Measurements from ENCODE around the gene AQP3.
"Not testable (repeated sequence)": the region's sequence is repeated elsewhere in the genome, so short reads cannot be mapped to it uniquely, and the experiment has no call there.

AQP3 gene

DNA sequence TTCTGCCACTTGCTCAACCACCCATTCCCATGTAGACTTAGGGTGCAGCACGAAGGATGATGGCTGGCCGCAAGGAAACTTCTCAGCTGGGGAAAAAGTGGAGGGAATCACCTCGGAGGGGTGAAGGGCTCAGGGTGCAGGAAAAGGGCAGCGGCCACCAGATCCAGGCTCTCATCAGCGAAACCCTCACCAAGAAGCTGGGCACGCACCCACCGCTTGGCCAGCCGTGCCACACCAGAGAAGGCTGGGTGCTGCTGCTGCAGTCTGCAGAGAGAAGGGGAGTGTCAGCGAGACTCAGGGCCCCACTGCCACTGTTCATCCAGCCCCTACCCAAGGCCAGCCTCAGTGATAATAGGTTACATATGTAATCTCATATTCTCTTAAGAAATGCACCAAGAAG lies 17.7 kb upstream of the AQP3 start:
- DNase-seq (ENCODE audit: low spot score), result no peak

DNA sequence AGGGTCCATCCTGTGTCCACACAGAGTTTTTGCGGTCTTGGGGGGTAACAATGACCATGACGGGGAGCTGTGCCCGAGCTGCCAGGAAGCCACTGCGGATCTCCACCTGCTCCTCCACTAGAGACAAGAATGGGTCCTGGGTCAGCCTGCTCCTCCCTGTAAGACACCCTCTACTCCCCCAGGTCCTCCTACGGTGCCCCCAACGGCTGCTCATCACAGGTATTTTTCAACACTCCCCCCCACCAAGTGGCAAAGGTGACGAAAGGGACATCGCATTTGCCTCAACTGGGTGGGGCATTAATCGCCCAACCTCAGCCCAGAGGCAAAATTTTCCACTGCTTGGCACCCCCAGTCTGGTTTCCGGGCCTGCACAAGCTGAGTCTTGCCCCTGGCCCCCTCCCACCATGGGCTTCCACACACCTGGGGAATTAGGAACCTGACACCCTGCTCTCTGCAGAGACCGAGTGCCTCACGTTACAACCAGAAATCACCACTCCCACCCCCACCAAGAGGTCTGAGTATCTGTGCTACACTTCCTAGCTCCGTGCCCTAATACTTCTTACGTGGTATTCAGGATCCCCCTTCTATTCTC lies 16.7 kb upstream of the AQP3 start:
- DNase-seq (ENCODE audit: low spot score), result no peak

GRCh38 chr9:33463151-33463550 lies 15.8 kb upstream of the AQP3 start:
- no peak for DNase-seq (ENCODE audit: low spot score)

DNA sequence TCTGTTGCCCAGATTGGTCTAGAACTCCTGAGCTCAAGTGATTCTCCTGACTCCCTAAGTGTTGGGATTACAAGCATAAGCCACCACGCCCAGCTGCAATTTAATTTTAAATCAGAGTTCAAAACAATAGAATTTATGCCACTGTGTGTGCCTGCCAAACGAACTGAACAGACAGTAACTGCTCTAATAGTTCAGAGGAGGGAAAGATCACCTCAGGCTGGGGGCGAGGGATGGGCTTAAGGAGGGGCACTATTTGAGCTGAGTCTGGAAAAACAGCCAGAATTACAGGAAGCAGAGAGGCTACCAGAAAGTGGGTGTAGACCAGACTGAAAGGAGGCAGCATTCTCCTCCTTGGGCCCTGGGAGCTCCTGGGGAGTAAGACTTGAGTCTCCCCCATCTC lies 14.1 kb upstream of the AQP3 start:
- DNase-seq (ENCODE audit: low spot score), result no peak

DNA sequence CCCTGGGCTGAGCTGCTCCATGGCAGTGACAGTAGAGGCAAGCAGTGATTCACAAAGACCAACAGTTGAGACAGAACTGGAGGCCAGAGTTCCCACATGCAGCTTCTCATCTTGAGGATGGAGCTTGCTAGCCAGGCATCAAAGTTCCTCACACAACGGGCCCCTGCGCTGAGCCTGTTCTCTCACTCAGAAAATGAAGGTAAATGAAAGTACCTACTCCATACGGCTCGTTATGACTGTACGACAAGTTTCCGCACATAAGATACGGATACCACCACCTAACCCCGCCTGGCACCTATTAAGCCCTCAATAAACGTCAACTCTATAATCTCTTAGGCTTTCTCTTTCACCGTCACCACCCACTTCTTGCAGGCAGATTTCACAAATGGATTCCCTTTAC lies 13.5 kb upstream of the AQP3 start:
- DNase-seq (ENCODE audit: low spot score), result no peak

- no peak for DNase-seq (ENCODE audit: low spot score)
These were observed 11.7 kb upstream of the AQP3 start for GRCh38 chr9:33459115-33459514.

DNA sequence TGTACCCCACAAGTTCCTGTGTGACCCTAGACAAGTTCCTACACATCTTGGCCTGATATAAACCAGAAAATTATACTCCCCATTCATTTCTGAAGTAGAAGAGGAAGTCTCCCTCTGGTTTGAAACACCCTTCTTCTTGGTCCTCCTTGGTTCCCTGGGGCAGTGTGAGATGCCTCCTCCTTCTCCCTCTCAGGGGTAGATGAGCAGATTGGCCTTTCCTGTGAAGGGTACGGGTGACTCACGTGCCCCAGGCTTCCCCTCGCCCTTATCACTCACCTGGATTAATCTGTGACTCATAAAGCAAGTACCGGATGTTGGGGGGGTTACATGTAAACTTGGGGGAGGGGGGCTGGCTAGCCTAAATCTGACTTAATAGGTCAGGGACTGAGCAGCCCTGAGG lies 11.1 kb upstream of the AQP3 start:
- DNase-seq (ENCODE audit: low spot score), result no peak

DNA sequence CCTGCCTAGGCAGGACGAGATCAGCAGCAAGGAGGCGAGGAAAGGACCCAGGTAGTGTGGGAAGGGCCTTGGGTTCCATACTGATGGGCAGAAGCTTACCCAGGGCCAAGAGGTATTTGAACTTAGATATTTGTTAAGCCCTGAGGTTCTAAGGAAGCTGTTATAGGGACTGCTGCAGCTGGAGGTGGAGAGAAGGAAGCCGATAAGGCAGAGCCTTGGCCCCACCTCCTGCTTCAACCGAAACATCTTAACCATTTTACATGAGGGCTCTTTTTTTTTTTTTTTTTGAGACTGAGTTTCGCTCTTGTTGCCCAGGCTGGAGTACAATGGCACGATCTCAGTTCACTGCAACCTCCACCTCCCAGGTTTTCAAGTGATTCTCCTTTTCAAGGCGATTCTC lies 8.6 kb upstream of the AQP3 start:
- no peak for DNase-seq (ENCODE audit: low spot score)

- DNase-seq (ENCODE audit: low spot score), result not testable (repeated sequence)
These were observed 8.1 kb upstream of the AQP3 start for GRCh38 chr9:33455456-33455855.

GRCh38 chr9:33454661-33455026 lies 7.3 kb upstream of the AQP3 start:
- DNase-seq (ENCODE audit: low spot score), result peak; percentile 96

DNA sequence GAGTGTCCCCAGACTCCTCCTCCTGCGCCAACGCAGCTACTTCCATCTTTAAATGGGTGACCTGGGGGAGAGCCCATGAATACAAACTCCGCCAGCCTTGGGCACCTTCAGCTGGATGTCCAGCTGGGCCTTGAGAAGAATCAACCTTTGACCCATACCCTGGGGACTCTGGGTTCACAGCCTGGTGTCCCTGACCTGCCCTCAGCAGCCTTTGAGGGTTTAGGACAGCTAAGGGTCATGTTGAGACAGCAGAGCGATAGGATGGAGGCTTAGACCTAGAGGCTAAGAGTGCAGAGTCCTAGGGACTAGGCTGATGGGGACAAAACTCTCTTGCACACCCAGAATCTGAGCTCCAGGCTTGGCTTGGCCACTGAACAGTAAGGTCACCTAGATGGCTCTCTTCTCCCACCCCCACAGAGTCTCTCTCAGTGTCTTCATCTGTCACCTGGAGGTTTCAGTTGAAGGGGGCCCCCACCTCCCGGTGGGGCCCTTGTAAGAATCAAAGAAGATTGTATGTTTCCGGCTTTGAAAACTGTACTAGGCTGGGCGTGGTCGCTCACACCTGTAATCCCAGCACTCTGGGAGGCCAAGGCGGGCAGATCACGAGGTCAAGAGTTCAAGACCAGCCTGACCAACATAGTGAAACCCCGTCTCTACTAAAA lies 6.7 kb upstream of the AQP3 start:
- no peak for DNase-seq (ENCODE audit: low spot score)

DNA sequence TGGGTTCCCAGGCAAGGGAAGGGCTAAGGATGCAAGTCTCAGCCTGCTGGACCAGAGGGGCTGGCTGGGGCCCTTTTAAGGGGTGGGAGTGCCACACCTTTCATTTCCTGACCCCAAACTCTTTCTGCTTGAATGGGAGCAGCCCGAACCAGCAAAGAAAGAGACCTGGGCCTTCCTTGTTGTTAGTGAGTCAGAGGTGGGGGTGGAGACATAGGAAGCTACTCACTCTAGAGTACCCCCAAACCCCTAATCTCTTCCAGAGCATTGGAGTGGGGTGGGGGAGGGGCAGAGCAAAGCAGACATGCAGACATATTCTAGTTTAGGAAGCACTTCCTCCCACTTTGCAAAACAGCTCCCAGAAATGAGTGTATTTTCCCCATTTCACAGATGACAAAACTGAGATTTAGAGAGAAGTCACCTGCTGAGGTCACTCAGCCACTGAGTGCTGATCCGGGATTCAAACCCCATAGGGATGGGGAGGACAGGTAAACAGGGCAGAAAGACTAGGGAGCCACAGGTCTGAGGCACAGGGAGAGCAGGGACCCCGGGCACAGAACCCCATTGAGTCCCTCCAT lies 6.0 kb upstream of the AQP3 start:
- DNase-seq (ENCODE audit: low spot score), result no peak

DNA sequence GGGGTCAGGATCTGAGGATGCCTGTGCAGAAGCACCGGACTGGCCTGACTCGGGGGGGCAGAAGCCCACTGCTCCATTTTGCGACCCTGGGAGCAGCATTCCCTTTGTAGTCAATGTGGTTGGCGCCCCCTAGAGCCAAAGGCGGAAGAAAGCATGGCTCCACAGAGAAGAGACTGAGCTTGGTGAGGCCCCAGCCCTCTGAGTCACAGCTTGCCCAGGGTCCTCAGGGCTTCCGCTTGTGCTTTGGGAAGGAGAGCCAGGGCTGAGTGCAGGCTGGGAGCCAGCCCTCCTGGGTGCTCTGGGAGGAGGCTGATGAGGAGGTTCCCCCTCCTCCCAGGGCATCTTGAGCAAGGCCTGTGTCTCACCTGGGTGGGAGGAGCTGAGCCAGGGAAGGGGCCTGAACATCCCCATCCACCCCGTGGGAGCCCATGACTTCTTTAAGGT lies 5.5 kb upstream of the AQP3 start:
- peak; percentile 78 for DNase-seq (ENCODE audit: low spot score)

DNA sequence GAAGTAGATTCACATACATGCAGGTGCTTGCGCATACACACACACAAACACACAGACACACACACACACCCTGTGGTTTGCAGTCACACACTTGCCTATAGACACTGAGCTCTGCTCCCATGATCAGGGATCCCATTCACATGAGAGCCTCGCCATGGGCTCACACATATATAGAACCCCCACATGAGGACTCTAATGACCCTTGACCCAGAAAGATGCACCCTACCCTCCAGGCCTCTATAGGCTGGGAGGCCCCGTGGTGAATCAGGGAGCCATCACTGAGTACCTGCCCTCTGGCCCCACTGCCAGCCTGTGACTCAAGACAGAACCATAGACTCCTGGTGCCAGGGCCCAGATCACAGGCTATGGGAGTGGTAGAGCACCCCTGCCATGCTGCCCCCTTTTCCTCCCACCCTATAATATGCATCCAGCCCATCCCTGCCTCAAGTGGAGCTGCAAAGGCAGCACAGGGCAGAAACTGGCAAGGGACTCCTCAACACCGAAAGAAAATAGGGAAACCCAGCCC lies 3.3 kb upstream of the AQP3 start:
- no peak for DNase-seq (ENCODE audit: low spot score)

- no peak for DNase-seq (ENCODE audit: low spot score)
These were observed 2.3 kb upstream of the AQP3 start for GRCh38 chr9:33449715-33450114.

DNA sequence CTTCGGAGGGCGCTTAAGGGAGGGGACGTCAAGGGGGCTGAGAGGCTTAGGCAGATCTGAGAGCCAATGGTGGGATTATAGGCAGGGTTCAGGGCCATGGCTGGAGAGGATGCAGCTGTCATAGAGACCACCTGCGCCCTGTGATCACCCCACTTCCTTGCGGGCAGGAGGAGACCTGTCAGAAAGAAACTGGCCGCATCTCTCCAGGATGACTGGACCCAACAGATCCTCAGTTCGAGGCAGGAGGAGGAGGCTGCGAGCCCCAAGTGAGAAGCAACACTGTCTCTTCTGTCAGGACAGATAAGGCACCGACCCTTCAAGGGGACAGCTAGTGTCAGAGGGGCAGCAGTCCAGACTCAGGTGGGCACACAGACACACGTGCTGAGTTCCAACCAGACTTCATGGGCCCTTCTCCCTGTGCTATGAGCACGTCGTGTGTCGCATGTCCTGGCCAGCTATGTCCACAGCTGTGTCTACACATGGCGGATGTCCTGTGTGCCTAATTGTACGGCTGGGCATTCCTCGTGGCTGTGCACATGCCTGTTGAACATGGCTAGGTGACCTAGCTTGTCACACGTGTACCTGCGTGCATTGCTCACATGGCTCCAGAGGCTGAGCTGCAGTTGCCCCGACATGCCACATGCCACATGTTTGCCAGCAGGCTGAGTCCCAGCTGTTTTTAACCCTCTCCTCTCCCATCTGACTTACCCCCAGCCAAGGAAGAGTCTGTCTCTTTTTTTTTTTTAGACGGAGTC lies 583 bp upstream of the AQP3 start:
- no peak for DNase-seq (ENCODE audit: low spot score)

DNA sequence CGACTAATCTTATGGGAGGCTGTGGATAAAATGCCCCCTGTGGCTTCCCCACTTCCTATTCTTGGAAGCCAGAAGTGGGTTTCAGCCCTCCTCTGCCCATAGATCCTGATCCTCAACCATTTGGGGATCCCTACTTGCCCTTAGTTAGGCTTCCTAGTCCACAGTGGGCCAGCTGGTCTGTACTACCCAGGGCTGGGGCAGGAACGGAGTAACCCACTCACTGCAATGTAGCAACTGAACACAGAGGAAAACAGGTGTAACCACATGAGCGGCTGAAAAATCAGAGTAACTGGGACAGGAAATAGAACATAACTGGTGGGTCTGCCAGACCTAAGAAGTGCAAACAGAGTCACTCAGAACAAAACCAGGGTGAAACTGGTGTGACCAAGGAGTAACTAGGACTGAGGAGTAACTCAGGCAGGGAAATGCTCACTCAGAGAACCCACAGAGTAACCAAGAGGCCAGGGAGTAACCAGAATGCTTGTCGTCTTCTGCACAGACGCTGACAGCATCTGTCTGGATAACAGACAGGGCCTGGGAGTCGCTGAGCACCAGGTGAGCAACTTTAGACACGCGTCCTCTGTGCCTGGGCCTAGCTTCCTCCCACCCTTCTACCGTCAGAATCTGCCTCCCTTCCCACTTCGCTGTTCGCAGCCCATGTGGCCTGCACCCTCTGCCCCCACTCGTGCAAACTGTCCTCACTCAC lies 1.0 kb downstream of the AQP3 start:
- no peak for DNase-seq (ENCODE audit: low spot score)

GRCh38 chr9:33445389-33446239 lies 1.8 kb downstream of the AQP3 start:
- DNase-seq (ENCODE audit: low spot score), result no peak

GRCh38 chr9:33443464-33444154 lies 3.8 kb downstream of the AQP3 start:
- no peak for DNase-seq (ENCODE audit: low spot score)

DNA sequence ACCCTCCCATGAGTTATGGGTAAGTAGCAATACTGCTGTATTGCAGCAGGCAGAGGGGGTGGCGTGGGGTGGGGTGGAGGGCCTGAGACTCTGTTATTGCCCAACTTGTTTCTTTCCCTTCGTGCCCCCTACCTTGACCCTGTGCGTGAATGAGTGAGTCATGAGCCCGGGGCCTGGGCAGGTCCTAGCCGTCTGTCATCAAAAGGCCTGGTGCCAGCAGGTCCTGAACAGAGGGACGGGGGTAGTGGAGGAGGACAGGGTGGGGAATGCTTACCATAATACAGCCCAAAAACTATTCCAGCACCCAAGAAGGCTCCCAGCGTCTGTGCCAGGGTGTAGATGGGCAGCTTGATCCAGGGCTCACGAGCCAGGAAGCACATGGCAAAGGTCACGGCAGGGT lies 4.3 kb downstream of the AQP3 start:
- no peak for DNase-seq (ENCODE audit: low spot score)

Data from SK-N-DZ (cell line).